ENCODE measurements around the gene MAP7.

GRCh38 chr6:136424450-136424849 lies 125.8 kb downstream of the MAP7 start:
- TF ChIP-seq CTCF (IDR thresholded peaks at IDR 0.05; ENCODE audit: extremely low read depth in 1 of 2, insufficient read depth in 1 of 2, low read depth in 1 of 2, low read length in 2 of 2) (no peak), JUN (IDR thresholded peaks at IDR 0.05; ENCODE audit: borderline replicate concordance, insufficient read depth, insufficient read length, low read depth) (no peak)
